H1 (cell line): ENCODE data around the gene MEF2B. TPM values are rescaled to one million over a fixed set of nuclear protein-coding genes. Genes with fewer than 3 reads are reported as not detected.
A peak's percentile ranks its signal among the peaks of the same experiment; 100 is the strongest.

Source experiments
- ASH2L ChIP-seq: fragments of 200-600, 300-600 bp; sonication (generic); IDR thresholded peaks from one replicate; pipeline ENCODE4 v1.7.1; 2017; ENCODE audit warnings: low read length
- BACH1 ChIP-seq: IDR thresholded peaks from 2 replicates; pipeline ENCODE4 v1.6.1; 2012; ENCODE audit warnings: low read length, improper control_type of control experiment
- BCL11A ChIP-seq, 2 experiments: IDR thresholded peaks; one replicate each; pipeline ENCODE4 v1.6.1; 2011; ENCODE audit warnings: low read depth in 2 of 2, low read length in 2 of 2, mild to moderate bottlenecking in 2 of 2
- CBX5 ChIP-seq: fragments of 300-800, 300-1000 bp; sonication (generic); IDR thresholded peaks from 2 replicates; pipeline ENCODE4 v1.7.1; 2016; ENCODE audit warnings: antibody characterized with exemption, low read length, low read depth
- CBX8 ChIP-seq: fragments of 300-800, 300-1000 bp; sonication (generic); IDR thresholded peaks from 2 replicates; pipeline ENCODE4 v1.7.1; 2016; ENCODE audit warnings: low read depth, low read length, borderline replicate concordance
- FOSL1 ChIP-seq: IDR thresholded peaks from 2 replicates; pipeline ENCODE4 v1.6.1; 2011; ENCODE audit warnings: mild to moderate bottlenecking, low read depth, low read length, moderate library complexity; ENCODE audit not compliant: insufficient read depth
- KDM5A ChIP-seq: fragments of 200-600 bp; IDR thresholded peaks from 2 replicates; pipeline ENCODE4 v1.7.1; 2012; ENCODE audit warnings: mild to moderate bottlenecking, low read length, inconsistent platforms, mixed read lengths
- RBBP5 ChIP-seq: IDR thresholded peaks from 2 replicates; pipeline ENCODE4 v1.7.1; 2012; ENCODE audit warnings: low read depth, mild to moderate bottlenecking, inconsistent platforms, low read length, moderate library complexity, borderline replicate concordance
- SAP30 ChIP-seq: fragments of 300-600 bp; sonication (generic); IDR thresholded peaks from 2 replicates; pipeline ENCODE4 v1.7.1; 2012; ENCODE audit warnings: low read length, moderate library complexity, mild to moderate bottlenecking, inconsistent platforms; ENCODE audit not compliant: insufficient read depth, insufficient replicate concordance
- SIN3A ChIP-seq, 2 experiments: IDR thresholded peaks in 1 of 2; conservative IDR thresholded peaks in 1 of 2; 2 replicates each; pipeline ENCODE4 v1.6.1; 2011 to 2012; ENCODE audit warnings: low read length in 2 of 2, improper control_type of control experiment in 1 of 2, low read depth in 1 of 2, mild to moderate bottlenecking in 1 of 2
- SIRT6 ChIP-seq: IDR thresholded peaks from one replicate; pipeline ENCODE4 v1.7.1; 2012; ENCODE audit warnings: low read length, inconsistent platforms
- SP2 ChIP-seq: IDR thresholded peaks from 2 replicates; pipeline ENCODE4 v1.6.1; 2012; ENCODE audit warnings: mild to moderate bottlenecking, low read length, inconsistent platforms
- SRF ChIP-seq: IDR thresholded peaks from 2 replicates; pipeline ENCODE4 v1.6.1; 2011; ENCODE audit warnings: mild to moderate bottlenecking, low read depth, low read length, moderate library complexity
- TBP ChIP-seq: IDR thresholded peaks from 2 replicates; pipeline ENCODE4 v1.6.1; 2011; ENCODE audit warnings: low read depth, low read length, improper control_type of control experiment
- polyA plus RNA-seq, 7 experiments: library from polyadenylated mRNA; depleted of rRNA in 3 of 7; stranded (reverse) in 5 of 7; unstranded in 2 of 7; fragments of >200 nt in 5 of 7; fragments of 200-250 nt in 2 of 7; gene quantifications; 1 replicate in 5 of 7; 2 replicates in 1 of 7; 4 replicates in 1 of 7; pipeline versions ENCODE4 v1.2.1 to v1.2.3, GENCODE V29; 2011 to 2013; ENCODE audit warnings: missing spikeins in 2 of 7, mixed read lengths in 2 of 7
- total RNA-seq: library from RNA; stranded (reverse); fragmentation: NEBNext Ultra II Directional; extraction: Animal tissue kit (Norgen Biotek cat#: 25700); gene quantifications from 2 replicates; pipeline ENCODE4 v1.2.1, GENCODE V29; 2021

MEF2B gene
- total and polyA plus RNA-seq, 2 of the 8 experiments (the other 6 are each of a cell fraction or from before 2014, with no cell fraction given): 2.8 to 3.7 TPM

GRCh38 chr19:19214892-19215291 is 44.8 kb upstream of the MEF2B start (continued):
- TF ChIP-seq TBP: no peak
- peak; percentile 98 to 99 for TF ChIP-seq SIN3A (conservative IDR thresholded peaks at IDR 0.05 in 1 of 2, IDR thresholded peaks at IDR 0.05 in 1 of 2; ENCODE audit: low read depth in 1 of 2, low read length in 2 of 2)
- TF ChIP-seq KDM5A: no peak
- peak; percentile 82 for TF ChIP-seq SAP30
- no peak for TF ChIP-seq SIRT6
- no peak for TF ChIP-seq ASH2L
- no peak for TF ChIP-seq CBX8
- TF ChIP-seq FOSL1: no peak
- TF ChIP-seq SP2: no peak
- no peak for TF ChIP-seq RBBP5
- no peak for TF ChIP-seq BCL11A (IDR thresholded peaks at IDR 0.05; ENCODE audit: low read depth in 2 of 2, low read length in 2 of 2)
- no peak for TF ChIP-seq CBX5
- TF ChIP-seq SRF: no peak
- no peak for TF ChIP-seq BACH1
